ENCODE measurements around the gene RPS5.
"Not testable (repeated sequence)": the region's sequence is repeated elsewhere in the genome, so short reads cannot be mapped to it uniquely, and the experiment has no call there.

RPS5 gene

DNA sequence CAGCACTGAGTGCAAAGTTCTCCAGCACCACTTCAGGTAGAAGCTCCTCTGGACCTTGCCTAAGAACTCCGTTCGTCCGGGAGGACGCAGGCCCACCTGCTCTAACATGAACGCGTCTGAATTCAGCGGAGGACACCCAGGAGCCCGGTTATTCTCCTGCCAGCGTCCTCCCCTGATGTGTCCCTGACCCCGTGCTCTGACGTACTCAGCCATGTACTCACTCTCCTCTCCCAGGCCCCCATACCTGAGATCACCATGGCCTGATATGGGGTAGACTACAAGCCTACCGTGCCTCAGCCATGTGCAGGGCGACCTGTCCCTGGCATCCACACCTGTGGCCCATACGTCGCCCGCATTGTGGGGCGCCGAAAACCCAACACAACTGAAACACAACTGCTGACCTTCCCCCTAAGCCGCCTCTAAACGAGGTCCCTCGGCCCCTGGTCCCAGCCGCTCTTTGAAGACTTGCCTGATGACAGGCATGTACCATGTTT, 20.6 kb downstream of the RPS5 start:
- no peak for DNase-seq

GRCh38 chr19:58408152-58409009, 21.3 kb downstream of the RPS5 start, which contains the start of gene ZNF584:
TSS of gene ZNF584 (plus strand) at chr19:58408649. CDS start at chr19:58409148, 499 bp downstream.
- DNase-seq, result peak; percentile 93

DNA sequence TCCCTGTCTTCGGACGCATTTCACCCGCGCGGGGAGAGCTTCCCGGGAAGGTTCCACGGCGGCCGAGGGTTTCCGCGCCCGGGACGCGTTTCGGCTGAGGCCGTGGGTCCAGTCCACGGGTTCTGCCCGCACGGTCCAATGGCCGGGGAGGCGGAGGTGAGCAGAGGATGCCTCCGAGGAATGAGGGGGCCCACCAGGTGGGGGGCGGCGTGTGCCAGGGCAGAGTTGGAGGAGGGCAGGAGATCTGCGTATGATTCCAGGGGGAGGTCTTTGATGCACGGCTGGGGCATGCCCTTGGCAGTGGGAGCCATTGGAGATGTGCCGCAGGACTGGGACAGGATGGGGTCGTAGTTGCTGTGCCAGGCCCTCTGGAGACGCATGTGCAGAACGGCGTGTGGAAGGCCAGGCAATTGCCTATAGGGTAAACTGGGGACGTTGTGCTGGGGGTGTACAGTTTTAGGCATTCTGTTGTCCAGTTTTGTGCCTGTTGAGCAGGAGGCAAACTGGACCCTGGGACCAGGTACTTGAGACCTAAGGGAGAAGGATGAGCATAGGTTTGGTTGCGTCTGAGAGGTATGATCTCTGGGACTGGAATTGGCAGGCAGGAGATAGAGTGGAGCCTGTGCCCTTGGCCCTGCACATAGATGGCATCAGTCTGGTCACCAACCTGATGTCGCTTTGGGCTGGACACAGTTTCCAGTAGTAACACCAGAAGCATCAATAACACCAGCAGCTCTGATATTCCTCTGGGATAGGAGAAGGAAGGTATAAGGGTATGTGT, 22.1 kb downstream of the RPS5 start:
- no peak for DNase-seq

DNA sequence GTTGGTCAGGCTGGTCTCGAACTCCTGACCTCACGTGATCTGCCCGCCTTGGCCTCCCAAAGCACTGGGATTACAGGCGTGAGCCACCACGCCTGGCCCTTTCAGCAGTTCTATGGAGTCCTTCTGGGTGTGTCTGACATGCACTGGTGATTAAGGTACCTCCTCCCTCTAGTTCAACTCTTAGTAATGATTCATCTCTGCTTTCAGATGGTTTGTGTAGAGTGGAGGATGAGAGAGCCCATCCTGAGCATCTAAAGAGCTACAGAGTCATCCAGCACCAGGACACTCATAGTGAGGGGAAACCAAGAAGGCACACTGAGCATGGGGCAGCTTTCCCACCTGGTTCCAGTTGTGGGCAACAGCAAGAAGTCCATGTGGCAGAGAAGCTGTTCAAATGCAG, 29.5 kb downstream of the RPS5 start:
- DNase-seq, result no peak

DNA sequence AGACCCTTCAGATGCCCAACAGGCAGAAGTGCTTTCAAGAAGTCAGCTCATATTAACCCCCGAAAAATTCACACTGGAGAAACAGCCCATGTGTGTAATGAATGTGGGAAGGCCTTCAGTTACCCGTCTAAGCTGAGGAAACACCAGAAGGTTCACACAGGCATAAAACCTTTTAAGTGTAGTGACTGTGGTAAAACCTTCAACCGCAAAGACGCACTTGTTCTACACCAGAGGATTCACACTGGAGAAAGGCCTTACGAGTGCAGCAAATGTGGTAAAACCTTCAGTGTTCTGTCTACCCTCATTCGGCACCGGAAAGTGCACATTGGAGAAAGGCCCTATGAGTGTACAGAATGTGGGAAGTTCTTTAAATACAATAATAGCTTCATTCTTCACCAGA, 30.0 kb downstream of the RPS5 start:
- DNase-seq, result no peak

DNA sequence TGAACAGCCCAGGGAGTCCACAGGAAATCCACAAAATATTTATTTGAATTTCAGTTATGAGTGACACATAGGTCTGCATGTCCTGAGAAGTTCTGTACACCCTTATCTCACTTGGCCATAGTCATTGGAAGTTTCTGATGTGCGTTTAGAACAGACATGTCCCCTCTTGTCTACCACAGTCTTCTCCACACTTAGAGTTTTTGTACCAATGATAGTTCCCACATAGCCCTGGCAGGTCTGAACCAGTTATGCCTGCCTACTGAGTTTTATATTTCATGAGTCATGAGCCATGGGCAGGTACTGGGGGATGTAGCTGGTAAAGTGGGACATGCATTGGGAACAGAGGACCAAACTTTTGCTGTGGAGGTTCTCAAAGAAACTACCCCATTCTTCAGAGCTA, 41.5 kb downstream of the RPS5 start:
- DNase-seq, result no peak

GRCh38 chr19:58429745-58430144, 42.7 kb downstream of the RPS5 start:
- no peak for DNase-seq

- DNase-seq, result no peak
These were observed 47.1 kb downstream of the RPS5 start for GRCh38 chr19:58434217-58434616.

GRCh38 chr19:58439576-58440554, 52.8 kb downstream of the RPS5 start, which contains the start of gene ZNF132:
TSS of gene ZNF132 (minus strand) at chr19:58440153. CDS start at chr19:58439821, 332 bp downstream.
- no peak for DNase-seq

GRCh38 chr19:58440556-58440955, 53.5 kb downstream of the RPS5 start:
- DNase-seq, result no peak

DNA sequence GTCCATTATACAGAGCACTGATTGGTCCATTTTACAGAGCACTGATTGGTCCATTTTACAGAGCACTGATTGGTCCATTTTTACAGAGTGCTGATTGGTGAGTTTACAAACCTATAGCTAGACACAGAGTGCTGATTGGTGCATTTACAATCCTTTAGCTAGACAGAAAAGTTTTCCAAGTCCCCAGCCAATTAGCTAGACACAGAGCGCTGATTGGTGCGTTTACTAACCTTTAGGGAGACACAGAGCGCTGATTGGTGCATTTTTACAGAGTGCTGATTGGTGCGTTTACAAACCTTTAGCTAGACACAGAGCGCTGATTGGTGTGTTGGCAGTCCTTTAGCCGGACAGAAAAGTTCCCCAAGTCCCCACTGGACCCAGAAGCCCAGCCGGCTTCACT, 55.9 kb downstream of the RPS5 start:
- DNase-seq, result not testable (repeated sequence)

Data from SHP77 treated with DMSO at 0.1 percent for 48 hours (cell line).